ENCODE data around the gene NOX3.
"Not testable (repeated sequence)": the region's sequence is repeated elsewhere in the genome, so short reads cannot be mapped to it uniquely, and the experiment has no call there.

Gene NOX3

GRCh38 chr6:155374681-155375080 is 81.0 kb downstream of the NOX3 start:
- H3K27ac ChIP-seq: no peak overlapping the region
- no peak for TF ChIP-seq CTCF (conservative IDR thresholded peaks at IDR 0.05)

DNA sequence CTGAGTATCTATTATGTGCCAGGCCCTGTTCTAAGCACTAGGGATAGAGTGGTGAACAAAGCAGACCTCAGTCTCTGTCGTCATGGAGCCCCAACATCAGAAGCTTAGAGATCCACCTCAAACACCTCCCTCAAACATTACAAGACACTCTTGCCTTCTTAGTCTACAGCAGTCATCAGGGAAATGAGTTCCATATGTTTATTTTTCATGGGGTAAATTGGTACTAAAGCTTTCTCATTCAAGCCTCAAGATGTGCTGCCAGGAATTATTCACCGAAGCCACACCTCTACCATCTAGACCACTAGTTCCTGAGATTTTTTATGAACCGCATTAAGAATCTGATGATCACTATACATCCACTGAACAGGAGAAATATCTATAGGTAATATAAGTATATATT is 82.4 kb downstream of the NOX3 start:
- no peak overlapping the region for H3K27ac ChIP-seq
- TF ChIP-seq CTCF (conservative IDR thresholded peaks at IDR 0.05): no peak

GRCh38 chr6:155372256-155372655 is 83.4 kb downstream of the NOX3 start:
- no peak for TF ChIP-seq CTCF (conservative IDR thresholded peaks at IDR 0.05)
- no peak overlapping the region for H3K27ac ChIP-seq

DNA sequence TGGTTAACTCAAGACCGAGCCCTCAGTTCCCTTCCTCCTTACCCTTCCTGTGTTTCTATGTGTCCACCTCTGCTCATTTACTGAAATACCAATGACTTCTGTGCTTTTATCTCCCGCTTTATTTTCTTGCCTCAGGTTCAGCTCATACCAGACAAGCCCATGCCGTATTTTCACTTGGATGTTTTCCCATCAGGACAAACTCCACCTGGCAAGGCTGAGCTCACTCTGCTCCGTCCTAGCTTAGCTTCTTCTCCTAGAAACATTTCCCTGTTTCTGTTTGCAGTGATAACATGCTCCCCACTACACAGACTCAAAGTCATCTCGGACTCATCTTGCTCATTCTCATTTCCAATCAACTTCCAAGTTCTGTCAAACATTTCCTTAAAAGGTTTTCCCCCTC is 84.4 kb downstream of the NOX3 start:
- H3K27ac ChIP-seq: no peak overlapping the region
- no peak for TF ChIP-seq CTCF (conservative IDR thresholded peaks at IDR 0.05)

DNA sequence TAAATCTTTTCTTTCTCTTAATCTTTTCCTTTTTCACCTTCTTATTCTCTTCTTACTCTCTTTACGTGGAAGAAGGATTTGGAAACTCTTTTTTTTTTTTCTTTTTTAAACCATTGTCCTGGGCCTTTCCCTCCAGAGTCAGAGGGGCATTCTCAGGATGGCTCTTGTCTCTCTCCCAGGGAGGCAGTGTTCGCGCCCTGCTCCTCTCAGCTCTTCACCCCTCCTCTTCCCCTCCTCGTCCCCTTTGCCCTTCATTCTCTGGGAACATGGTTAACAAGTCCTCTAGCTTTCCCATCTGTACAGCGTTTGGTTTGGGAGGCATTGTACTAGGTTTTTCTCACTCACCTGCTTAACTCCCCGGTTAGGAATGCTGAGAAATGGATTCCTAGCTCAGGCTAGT is 89.3 kb downstream of the NOX3 start:
- no peak overlapping the region for H3K27ac ChIP-seq
- no peak for TF ChIP-seq CTCF (conservative IDR thresholded peaks at IDR 0.05)

- no peak for TF ChIP-seq CTCF (conservative IDR thresholded peaks at IDR 0.05)
Measured at GRCh38 chr6:155364844-155365437, 90.7 kb downstream of the NOX3 start.

GRCh38 chr6:155364021-155364420 is 91.6 kb downstream of the NOX3 start:
- not testable (repeated sequence) for H3K27ac ChIP-seq

More at GRCh38 chr6:155364844-155365437, 90.7 kb downstream of the NOX3 start:
- no peak overlapping the region for H3K27ac ChIP-seq

GRCh38 chr6:155362968-155363632 is 92.5 kb downstream of the NOX3 start:
- H3K27ac ChIP-seq: not testable (repeated sequence)
